Stomach (tissue), 9 donors: ENCODE results near the gene WFIKKN1. TPM values are rescaled to one million over a fixed set of nuclear protein-coding genes. Genes with fewer than 3 reads are reported as not detected.
A peak's percentile ranks its signal among the peaks of the same experiment; 100 is the strongest.

Experiments used
- DNase-seq, 2 donors: peaks; one replicate each; pipeline versions ENCODE4 v3.0.0 to v3.0.0-alpha.2; 2013 to 2019
- H3K27ac ChIP-seq, 5 donors: fragments of 200-600 bp in 4 of 5; sonication (generic) in 4 of 5; one replicate each; pipeline ENCODE4 v1.5.1; 2013 to 2019; ENCODE audit warnings: mild to moderate bottlenecking in 1 of 5, moderate library complexity in 1 of 5
- H3K27me3 ChIP-seq, 3 donors: fragments of 200-600 bp; sonication (generic); one replicate each; pipeline ENCODE4 v1.5.1; 2017 to 2019; ENCODE audit warnings: mixed run types in 1 of 3
- H3K36me3 ChIP-seq, 4 donors: fragments of 200-600 bp; sonication (generic); 1 replicate in 3 of 4; 2 replicates in 1 of 4; pipeline ENCODE4 v1.5.1; 2016 to 2019
- H3K4me1 ChIP-seq, 4 donors: fragments of 200-600 bp; sonication (generic); one replicate each; pipeline ENCODE4 v1.5.1; 2016 to 2019
- H3K4me3 ChIP-seq, 4 donors: fragments of 200-600 bp; sonication (generic) in 3 of 4; one replicate each; pipeline ENCODE4 v1.5.1; 2016 to 2019; ENCODE audit warnings: mild to moderate bottlenecking in 1 of 4
- H3K9me3 ChIP-seq, 4 donors: fragments of 200-600 bp; sonication (generic); one replicate each; pipeline ENCODE4 v1.5.1; 2016 to 2019
- EP300 ChIP-seq: sonication (generic); formaldehyde crosslinking; IDR thresholded peaks from one replicate; pipeline ENCODE4 v1.6.1; 2017; ENCODE audit warnings: antibody characterized with exemption
- POLR2A ChIP-seq, 4 donors: fragments of 450-650 bp; IDR thresholded peaks; one replicate each; pipeline ENCODE4 v1.6.1; 2016; ENCODE audit warnings: antibody characterized with exemption in 4 of 4, control low read depth in 2 of 4, mild to moderate bottlenecking in 1 of 4, moderate library complexity in 1 of 4
- POLR2AphosphoS5 ChIP-seq, 3 donors: sonication (generic); formaldehyde crosslinking; IDR thresholded peaks; one replicate each; pipeline ENCODE4 v1.6.1; 2016; ENCODE audit warnings: antibody characterized with exemption in 3 of 3
- WGBS, 5 donors: extraction: QIAGEN DNeasy Blood & Tissue Kit in 3 of 5; methylation state at CpG; one replicate each; pipeline versions ENCODE4 v1.1.5 to v1.1.7; 2013 to 2018; 5-methylcytosine and 5-hydroxymethylcytosine counted together
- intact Hi-C: fragments of 100-400 bp; cut with DNase I; formaldehyde crosslinking; loops from one replicate; pipeline ENCODE4 v1.15.1; 2023; ENCODE audit warnings: low total_unique reads
- polyA plus RNA-seq, 3 donors: library from polyadenylated mRNA; stranded (reverse); fragments of 200-250 nt; gene quantifications; one replicate each; pipeline ENCODE4 v1.2.3, GENCODE V29; 2013
- total RNA-seq, 5 donors: library from RNA; depleted of rRNA; stranded (reverse); fragments of >200 nt; gene quantifications; one replicate each; pipeline versions ENCODE4 v1.1.0 to v1.2.3, GENCODE V29; 2014 to 2016
- TF ChIP-seq, protein P1 (sequence below), 7 experiments: fragments of 450-650 bp in 4 of 7; fragments of 200-600 bp in 3 of 7; sonication (generic) in 3 of 7; IDR thresholded peaks; one replicate each; pipeline ENCODE4 v1.5.1; 2016 to 2019; ENCODE audit warnings: antibody characterized with exemption in 7 of 7, control low read depth in 2 of 7, mild to moderate bottlenecking in 1 of 7
- donor health status: healthy with polysubstance abuse.
- donor health status: Bipolar disorder and iron deficiency.
- donor health status: healthy.

The WFIKKN1 gene
- total and polyA plus RNA-seq, 8 donors: 0.14 to 25.8 (median 1.5) TPM; not detected in 1

DNA sequence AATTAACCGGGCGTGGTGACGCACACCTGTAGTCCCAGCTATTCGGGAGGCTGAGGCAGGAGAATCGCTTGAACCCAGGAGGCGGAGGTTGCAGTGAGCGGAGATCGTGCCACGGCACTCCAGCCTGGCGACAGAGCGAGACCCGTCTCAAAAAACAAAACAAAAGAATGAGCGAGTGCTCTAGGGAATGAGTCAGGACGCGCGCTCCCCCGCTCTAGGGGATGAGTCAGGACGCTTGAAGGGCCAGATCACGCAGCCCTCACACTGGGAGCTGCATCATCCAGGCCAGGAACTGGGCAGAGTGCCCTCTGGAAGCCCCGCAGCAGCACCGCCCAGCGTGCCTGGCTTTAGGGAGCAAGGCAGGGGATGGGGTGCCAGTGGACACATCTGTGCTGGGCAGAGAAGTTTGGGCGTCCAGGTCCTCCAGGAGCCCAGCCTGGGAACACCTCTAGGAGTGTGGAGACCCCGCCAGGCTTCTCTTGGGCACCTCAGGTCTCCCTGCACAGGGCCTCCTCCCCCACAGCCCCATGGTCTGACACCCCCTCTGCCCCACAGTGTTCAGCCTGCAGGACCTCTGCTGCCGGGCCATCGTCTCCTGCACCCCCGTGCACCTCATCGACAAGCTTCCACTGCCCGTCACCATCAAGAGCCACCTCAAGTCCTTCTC lies 3.9 kb upstream of the WFIKKN1 start:
- intact Hi-C loops: no loop called here
- H3K9me3 ChIP-seq: no peaks in the 10 kb centered on the region
- peaks cover 19 to 47% (median 43%) of the 10 kb centered on the region in 4 donors for H3K36me3 ChIP-seq
- H3K27ac ChIP-seq: peak overlapping the region in 1 of 5 donors; percentile 29
- peaks cover 0 to 6% (median 0%) of the 10 kb centered on the region in 3 donors for H3K27me3 ChIP-seq
- peaks cover 27 to 42% (median 33%) of the 10 kb centered on the region in 4 donors for H3K4me1 ChIP-seq
- TF ChIP-seq EP300: no peak
- TF ChIP-seq, protein P1, sequence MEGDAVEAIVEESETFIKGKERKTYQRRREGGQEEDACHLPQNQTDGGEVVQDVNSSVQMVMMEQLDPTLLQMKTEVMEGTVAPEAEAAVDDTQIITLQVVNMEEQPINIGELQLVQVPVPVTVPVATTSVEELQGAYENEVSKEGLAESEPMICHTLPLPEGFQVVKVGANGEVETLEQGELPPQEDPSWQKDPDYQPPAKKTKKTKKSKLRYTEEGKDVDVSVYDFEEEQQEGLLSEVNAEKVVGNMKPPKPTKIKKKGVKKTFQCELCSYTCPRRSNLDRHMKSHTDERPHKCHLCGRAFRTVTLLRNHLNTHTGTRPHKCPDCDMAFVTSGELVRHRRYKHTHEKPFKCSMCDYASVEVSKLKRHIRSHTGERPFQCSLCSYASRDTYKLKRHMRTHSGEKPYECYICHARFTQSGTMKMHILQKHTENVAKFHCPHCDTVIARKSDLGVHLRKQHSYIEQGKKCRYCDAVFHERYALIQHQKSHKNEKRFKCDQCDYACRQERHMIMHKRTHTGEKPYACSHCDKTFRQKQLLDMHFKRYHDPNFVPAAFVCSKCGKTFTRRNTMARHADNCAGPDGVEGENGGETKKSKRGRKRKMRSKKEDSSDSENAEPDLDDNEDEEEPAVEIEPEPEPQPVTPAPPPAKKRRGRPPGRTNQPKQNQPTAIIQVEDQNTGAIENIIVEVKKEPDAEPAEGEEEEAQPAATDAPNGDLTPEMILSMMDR (IDR thresholded peaks at IDR 0.05): no peak
- TF ChIP-seq POLR2A (IDR thresholded peaks at IDR 0.05): no peak
- 86 to 94% (median 88%) methylated on average over 27 to 29 of the region's 29 CpGs for WGBS, 5 donors
- H3K4me3 ChIP-seq: no peak overlapping the region
- DNase-seq: peak in 1 of 2 donors; percentile 26

DNA sequence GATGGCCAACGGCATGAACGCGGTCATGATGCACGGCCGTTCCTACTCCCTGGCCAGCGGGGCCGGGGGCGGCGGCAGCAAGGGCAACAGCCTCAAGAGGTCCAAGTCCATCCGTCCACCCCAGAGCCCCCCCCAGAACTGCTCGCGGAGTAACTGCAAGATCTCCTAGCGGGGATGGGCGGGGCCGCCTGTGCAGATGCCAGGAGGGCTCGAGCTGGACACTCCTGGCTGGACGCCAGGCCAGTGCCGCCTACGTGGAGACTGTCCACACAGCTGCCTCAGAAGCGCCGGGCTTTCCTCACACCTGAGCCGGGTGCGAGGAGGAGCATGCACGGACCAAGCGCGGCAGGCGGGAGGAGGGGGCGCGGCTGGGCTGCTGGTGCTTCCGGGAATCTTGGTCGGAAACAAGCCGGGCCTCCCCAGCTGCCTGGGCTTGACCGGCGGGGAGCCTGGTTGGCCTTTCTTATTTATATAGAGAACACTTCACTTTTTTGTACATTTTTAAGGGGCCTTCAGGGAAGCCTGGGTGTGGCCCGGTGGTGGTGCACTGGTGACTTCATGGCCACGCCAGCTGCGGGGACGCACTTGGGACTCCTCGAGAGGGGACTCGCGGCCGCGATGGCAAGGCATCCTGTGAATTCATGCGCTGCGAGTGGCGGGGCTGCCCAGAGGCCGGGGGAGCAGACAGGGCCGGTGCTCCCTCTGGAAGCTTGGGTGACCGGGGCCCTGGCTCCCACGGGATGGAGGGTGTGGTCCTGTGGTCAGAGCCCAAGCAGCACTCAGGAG lies 3.1 kb upstream of the WFIKKN1 start:
- Histone ChIP-seq H3K4me1 (peaks cover 23 to 37% (median 27%) of the 10 kb centered on the region in 4 donors), H3K27ac (no peak overlapping the region), H3K36me3 (peaks cover 19 to 50% (median 45%) of the 10 kb centered on the region in 4 donors), H3K27me3 (peaks cover 0 to 13% (median 0%) of the 10 kb centered on the region in 3 donors), H3K9me3 (no peaks in the 10 kb centered on the region), H3K4me3 (no peak overlapping the region)
- DNase-seq: peak; percentile 58 to 61
- TF ChIP-seq EP300 (no peak), POLR2AphosphoS5 (IDR thresholded peaks at IDR 0.05) (no peak), POLR2A (IDR thresholded peaks at IDR 0.05) (no peak)
- TF ChIP-seq, protein P1 (IDR thresholded peaks at IDR 0.05): no peak
- intact Hi-C loops: no loop called here
- WGBS, 5 donors: 72 to 84% (median 77%) methylated on average over 49 to 50 of the region's 50 CpGs

DNA sequence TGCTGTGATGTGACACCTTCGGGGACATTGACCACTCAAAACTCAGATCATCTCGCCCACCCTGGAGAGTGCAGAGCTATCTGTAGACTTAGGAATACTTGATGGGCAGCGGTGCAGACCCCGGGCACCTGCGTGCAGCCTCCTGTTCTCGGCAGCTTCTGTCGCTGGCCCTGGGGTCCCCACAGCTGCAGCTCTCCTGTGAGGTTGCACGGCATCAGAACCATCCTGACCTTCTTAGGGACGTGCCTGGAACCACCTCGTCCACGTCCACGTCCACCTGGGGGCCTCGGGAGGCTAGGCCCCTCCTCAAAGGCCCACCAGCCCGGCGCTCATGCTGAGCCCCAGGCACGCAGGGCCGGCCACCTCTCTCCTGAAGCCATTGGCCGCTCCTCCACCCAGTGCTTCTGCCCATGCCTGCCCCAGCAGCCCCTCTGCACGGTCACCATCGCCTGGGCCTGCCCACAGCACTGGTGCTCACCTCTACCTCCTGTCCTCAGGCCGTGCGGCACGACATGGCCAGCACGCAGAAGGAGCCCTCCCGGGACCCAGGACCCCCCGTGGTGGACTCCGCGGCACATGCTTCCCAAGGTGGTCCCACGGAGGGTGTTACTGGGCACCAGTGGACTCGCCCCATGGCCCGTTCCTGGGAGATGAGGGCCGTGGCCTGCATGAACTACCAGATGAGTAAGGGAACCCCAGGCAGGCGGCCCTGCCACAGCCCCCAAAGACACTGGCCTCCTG lies 2.3 kb upstream of the WFIKKN1 start:
- Histone ChIP-seq H3K27ac (no peak overlapping the region), H3K4me3 (no peak overlapping the region), H3K27me3 (peaks cover 0 to 13% (median 0%) of the 10 kb centered on the region in 3 donors), H3K4me1 (peaks cover 23 to 37% (median 27%) of the 10 kb centered on the region in 4 donors), H3K9me3 (no peaks in the 10 kb centered on the region), H3K36me3 (peaks cover 19 to 58% (median 53%) of the 10 kb centered on the region in 4 donors)
- TF ChIP-seq, protein P1 (IDR thresholded peaks at IDR 0.05): no peak
- no peak for TF ChIP-seq POLR2A (IDR thresholded peaks at IDR 0.05)
- WGBS, 5 donors: 90 to 95% (median 94%) methylated on average over 19 to 33 of the region's 33 CpGs
- intact Hi-C loops: no loop called here
- DNase-seq: no peak

DNA sequence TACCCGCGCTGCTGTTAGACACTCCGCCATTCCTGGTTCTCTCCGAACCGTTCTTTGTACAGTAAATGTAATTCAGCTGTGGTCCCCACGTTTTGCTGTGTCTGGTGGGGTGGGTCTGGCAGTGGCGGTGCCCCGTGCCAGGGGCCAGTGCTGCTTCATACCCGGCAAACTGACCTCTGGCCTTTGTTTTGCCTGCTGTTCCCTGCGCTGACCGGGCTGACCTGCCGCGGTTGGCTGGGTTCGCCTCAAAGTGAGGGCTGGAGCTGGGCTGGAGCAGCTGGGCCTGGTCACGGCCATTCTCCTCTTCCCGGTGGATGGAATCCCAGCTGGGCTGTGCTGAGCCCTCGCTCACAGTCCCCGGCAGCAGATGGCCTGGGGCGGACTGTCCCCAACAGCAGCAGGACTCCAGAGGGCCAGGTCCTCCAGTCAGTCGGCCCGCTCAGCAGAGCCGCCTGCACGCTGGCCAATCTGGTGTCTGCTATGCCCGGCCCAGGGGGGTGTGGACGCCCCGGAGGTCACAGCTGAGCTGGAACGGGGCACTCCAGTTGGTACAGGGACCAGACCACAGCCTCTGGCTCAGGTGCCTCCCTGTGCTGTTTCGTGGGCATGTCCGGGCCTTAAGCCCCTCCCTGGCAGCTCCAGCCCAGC lies 1.5 kb upstream of the WFIKKN1 start:
- TF ChIP-seq EP300 (no peak), POLR2AphosphoS5 (IDR thresholded peaks at IDR 0.05) (no peak), POLR2A (IDR thresholded peaks at IDR 0.05) (no peak)
- TF ChIP-seq, protein P1 (IDR thresholded peaks at IDR 0.05): no peak
- intact Hi-C loops: no loop called here
- Histone ChIP-seq H3K9me3 (no peaks in the 10 kb centered on the region), H3K4me3 (no peak overlapping the region), H3K36me3 (peaks cover 24 to 63% (median 61%) of the 10 kb centered on the region in 4 donors), H3K4me1 (peaks cover 23 to 37% (median 31%) of the 10 kb centered on the region in 4 donors), H3K27ac (peak overlapping the region in 2 of 5 donors; percentile 1 to 14), H3K27me3 (peaks cover 0 to 13% (median 0%) of the 10 kb centered on the region in 3 donors)
- peak in 1 of 2 donors; percentile 66 for DNase-seq
- WGBS, 5 donors: 56 to 78% (median 62%) methylated on average over 22 to 29 of the region's 29 CpGs
